IMR-90 (cell line): ENCODE data around the gene AGR3. TPM values are rescaled to one million over a fixed set of nuclear protein-coding genes. Genes with fewer than 3 reads are reported as not detected.

Experiments used
- ATAC-seq: fragments of 200-7000 bp; cut with Tn5 transposase; 2 replicates; pipeline ENCODE4 v1.9.1; 2020; ENCODE audit warnings: low read depth, mild to moderate bottlenecking, moderate library complexity
- BruUV-seq: library from RNA; stranded (reverse); fragments of 400-500 nt; replicated peaks from 2 replicates; lab custom pipeline; 2021; lab: Mats Ljungman, UMichigan
- CTCF ChIA-PET: fragments of 300-600 bp; formaldehyde crosslinking; extraction: SDS; loops from one replicate; lab custom pipeline; 2021; ENCODE audit warnings: antibody characterized with exemption; lab: Yijun Ruan, JAX
- POLR2A ChIA-PET: fragments of 300-600 bp; sonication (Branson Sonifier 250); formaldehyde crosslinking; loops from one replicate; lab custom pipeline; 2022; ENCODE audit warnings: antibody characterized with exemption; ENCODE audit not compliant: unreplicated experiment; lab: Charles Lee
- DNase-seq: peaks from one replicate; pipeline ENCODE4 v3.0.0; 2013
- H2AFZ ChIP-seq: replicated peaks from 2 replicates; pipeline ENCODE3; 2013; ENCODE audit warnings: low read length, mild to moderate bottlenecking; ENCODE audit not compliant: poor library complexity
- H2AK5ac ChIP-seq: 2 replicates; pipeline ENCODE4 v1.6.1; 2013; ENCODE audit warnings: low read depth, low read length, inconsistent platforms
- H2AK9ac ChIP-seq: replicated peaks from 2 replicates; pipeline ENCODE3; 2013; ENCODE audit warnings: mild to moderate bottlenecking, low read depth, low read length, moderate library complexity; ENCODE audit not compliant: poor library complexity
- H2BK120ac ChIP-seq: 2 replicates; pipeline ENCODE4 v1.6.1; 2013; ENCODE audit warnings: low read depth, low read length, inconsistent platforms
- H2BK15ac ChIP-seq: 3 replicates; pipeline ENCODE4 v1.6.1; 2013; ENCODE audit warnings: low read depth, low read length, inconsistent platforms
- H2BK20ac ChIP-seq: 2 replicates; pipeline ENCODE4 v1.6.1; 2013; ENCODE audit warnings: low read depth, mild to moderate bottlenecking, inconsistent platforms, low read length, moderate library complexity
- H2BK5ac ChIP-seq: 2 replicates; pipeline ENCODE4 v1.6.1; 2013; ENCODE audit warnings: mild to moderate bottlenecking, low read depth, low read length, inconsistent platforms; ENCODE audit not compliant: poor library complexity, severe bottlenecking
- H3K14ac ChIP-seq: replicated peaks from 2 replicates; pipeline ENCODE4 v1.6.1; 2013; ENCODE audit warnings: low read depth, low read length, inconsistent platforms
- H3K18ac ChIP-seq: 2 replicates; pipeline ENCODE4 v1.6.1; 2013; ENCODE audit warnings: low read depth, low read length, control low read depth
- H3K23ac ChIP-seq: 2 replicates; pipeline ENCODE4 v1.6.1; 2013; ENCODE audit warnings: low read depth, low read length, inconsistent platforms
- H3K27ac ChIP-seq: 2 replicates; pipeline ENCODE4 v1.5.1; 2013; ENCODE audit warnings: mild to moderate bottlenecking, control low read depth, low read length; ENCODE audit not compliant: insufficient read depth
- H3K27me3 ChIP-seq: 2 replicates; pipeline ENCODE4 v1.6.1; 2013; ENCODE audit warnings: low read length; ENCODE audit not compliant: control insufficient read depth, insufficient read depth
- H3K36me3 ChIP-seq: 2 replicates; pipeline ENCODE4 v1.6.1; 2013; ENCODE audit warnings: low read length, mixed read lengths; ENCODE audit not compliant: control insufficient read depth, insufficient read depth
- H3K4ac ChIP-seq: 2 replicates; pipeline ENCODE4 v1.6.1; 2013; ENCODE audit warnings: low read depth, low read length, inconsistent platforms
- H3K4me1 ChIP-seq: 2 replicates; pipeline ENCODE4 v1.6.1; 2013; ENCODE audit warnings: low read length, mixed read lengths; ENCODE audit not compliant: control insufficient read depth, insufficient read depth
- H3K4me2 ChIP-seq: 2 replicates; pipeline ENCODE4 v1.6.1; 2013; ENCODE audit warnings: low read depth, mild to moderate bottlenecking, control low read depth, low read length, moderate library complexity
- H3K4me3 ChIP-seq: 2 replicates; pipeline ENCODE4 v1.5.1; 2013; ENCODE audit warnings: low read depth, mild to moderate bottlenecking, control low read depth, low read length, moderate library complexity; ENCODE audit not compliant: insufficient read depth
- H3K56ac ChIP-seq: 2 replicates; pipeline ENCODE4 v1.6.1; 2013; ENCODE audit warnings: low read length, inconsistent platforms; ENCODE audit not compliant: insufficient read depth; ENCODE audit errors: extremely low read depth
- H3K79me1 ChIP-seq, 2 experiments: 2 replicates each; pipeline ENCODE4 v1.6.1; 2013; ENCODE audit warnings: low read length in 2 of 2, inconsistent platforms in 1 of 2, low read depth in 1 of 2
- H3K9ac ChIP-seq: 2 replicates; pipeline ENCODE4 v1.6.1; 2013; ENCODE audit warnings: low read depth, low read length, control low read depth
- H3K9me1 ChIP-seq: 2 replicates; pipeline ENCODE4 v1.6.1; 2013; ENCODE audit warnings: low read length, inconsistent platforms; ENCODE audit not compliant: insufficient read depth
- H3K9me3 ChIP-seq: 2 replicates; pipeline ENCODE4 v1.6.1; 2013; ENCODE audit warnings: low read length; ENCODE audit not compliant: control insufficient read depth, insufficient read depth
- H4K20me1 ChIP-seq: 2 replicates; pipeline ENCODE4 v1.6.1; 2013; ENCODE audit warnings: low read length, inconsistent platforms; ENCODE audit not compliant: insufficient read depth
- H4K5ac ChIP-seq: 2 replicates; pipeline ENCODE4 v1.6.1; 2013; ENCODE audit warnings: mild to moderate bottlenecking, low read depth, low read length, control low read depth
- H4K8ac ChIP-seq, 2 experiments: 2 replicates each; pipeline ENCODE4 v1.6.1; 2013; ENCODE audit warnings: low read depth in 2 of 2, low read length in 2 of 2, control low read depth in 1 of 2, inconsistent platforms in 1 of 2
- H4K91ac ChIP-seq: 2 replicates; pipeline ENCODE4 v1.6.1; 2013; ENCODE audit warnings: low read depth, low read length, inconsistent platforms; ENCODE audit not compliant: insufficient read depth
- BHLHE40 ChIP-seq: fragments of 150-350 bp; IDR thresholded peaks from 2 replicates; pipeline ENCODE4 v1.6.1; 2016; ENCODE audit warnings: mild to moderate bottlenecking, low read depth, low read length
- CEBPB ChIP-seq: IDR thresholded peaks from 2 replicates; pipeline ENCODE4 v1.6.1; 2012; ENCODE audit warnings: low read depth, low read length, improper control_type of control experiment
- CHD1 ChIP-seq: IDR thresholded peaks from 2 replicates; pipeline ENCODE4 v1.6.1; 2012; ENCODE audit warnings: low read depth, low read length, improper control_type of control experiment
- FOS ChIP-seq: fragments of 150-350 bp; IDR thresholded peaks from 2 replicates; pipeline ENCODE4 v1.6.1; 2016; ENCODE audit warnings: low read depth, low read length
- MAFK ChIP-seq: IDR thresholded peaks from 2 replicates; pipeline ENCODE4 v1.6.1; 2012; ENCODE audit warnings: low read depth, low read length, improper control_type of control experiment
- MAZ ChIP-seq: IDR thresholded peaks from 2 replicates; pipeline ENCODE4 v1.6.1; 2012; ENCODE audit warnings: low read depth, mild to moderate bottlenecking, low read length, improper control_type of control experiment, moderate library complexity, borderline replicate concordance
- MXI1 ChIP-seq: IDR thresholded peaks from 2 replicates; pipeline ENCODE4 v1.6.1; 2012; ENCODE audit warnings: low read depth, mild to moderate bottlenecking, low read length, moderate library complexity, borderline replicate concordance
- NFE2L2 ChIP-seq: fragments of 150-350 bp; IDR thresholded peaks from 2 replicates; pipeline ENCODE4 v1.6.1; 2016; ENCODE audit warnings: low read depth, mild to moderate bottlenecking, low read length
- POLR2A ChIP-seq: IDR thresholded peaks from 2 replicates; pipeline ENCODE4 v1.6.1; 2012; ENCODE audit warnings: mild to moderate bottlenecking, low read depth, low read length
- RAD21 ChIP-seq: IDR thresholded peaks from 2 replicates; pipeline ENCODE4 v1.6.1; 2012; ENCODE audit warnings: low read length, improper control_type of control experiment
- RCOR1 ChIP-seq: IDR thresholded peaks from 2 replicates; pipeline ENCODE4 v1.6.1; 2012; ENCODE audit warnings: mild to moderate bottlenecking, low read length, improper control_type of control experiment; ENCODE audit not compliant: insufficient replicate concordance
- RFX5 ChIP-seq: IDR thresholded peaks from 2 replicates; pipeline ENCODE4 v1.8.0; 2012; ENCODE audit warnings: low read depth, mild to moderate bottlenecking, low read length, moderate library complexity
- SMC3 ChIP-seq: fragments of 150-350 bp; IDR thresholded peaks from 2 replicates; pipeline ENCODE4 v1.6.1; 2016; ENCODE audit warnings: low read depth, mild to moderate bottlenecking, antibody characterized with exemption, low read length, moderate library complexity
- dilution Hi-C: fragments of 300-500 bp; cut with HindIII; formaldehyde crosslinking; loops from one replicate; pipeline ENCODE4 v1.14.3; 2018; ENCODE audit warnings: low sequenced_read_pairs; ENCODE audit not compliant: unreplicated experiment
- in situ Hi-C: fragments of 300-500 bp; cut with MboI; formaldehyde crosslinking; loops from 3 replicates; pipeline ENCODE4 v1.14.3; 2019; ENCODE audit warnings: low sequenced_read_pairs, inconsistent platforms, mixed read lengths
- intact Hi-C: fragments of 100-400 bp; cut with micrococcal nuclease; formaldehyde crosslinking; loops from 2 replicates; pipeline ENCODE4 v1.10.0; 2022
- polyA plus RNA-seq, 3 experiments: library from polyadenylated mRNA; depleted of rRNA; stranded (reverse); fragments of >200 nt; gene quantifications; 2 replicates each; pipeline ENCODE4 v1.2.3, GENCODE V29; 2012; ENCODE audit warnings: low replicate concordance in 1 of 3
- total RNA-seq: library from RNA; depleted of rRNA; stranded (reverse); fragments of >200 nt; gene quantifications from 2 replicates; pipeline ENCODE4 v1.2.3, GENCODE V29; 2012
- TF ChIP-seq, protein P1 (sequence below): fragments of 150-350 bp; IDR thresholded peaks from 2 replicates; pipeline ENCODE4 v1.6.1; 2017; ENCODE audit warnings: mild to moderate bottlenecking, antibody characterized with exemption, low read length, low read depth
- TF ChIP-seq, protein P2 (sequence below): conservative IDR thresholded peaks from 2 replicates; pipeline ENCODE4 v1.5.1; 2012; ENCODE audit warnings: mild to moderate bottlenecking, low read depth, low read length, improper control_type of control experiment

AGR3 gene
- total and polyA plus RNA-seq, 2 of the 4 experiments (the other 2 are of a cell fraction) = not detected

DNA sequence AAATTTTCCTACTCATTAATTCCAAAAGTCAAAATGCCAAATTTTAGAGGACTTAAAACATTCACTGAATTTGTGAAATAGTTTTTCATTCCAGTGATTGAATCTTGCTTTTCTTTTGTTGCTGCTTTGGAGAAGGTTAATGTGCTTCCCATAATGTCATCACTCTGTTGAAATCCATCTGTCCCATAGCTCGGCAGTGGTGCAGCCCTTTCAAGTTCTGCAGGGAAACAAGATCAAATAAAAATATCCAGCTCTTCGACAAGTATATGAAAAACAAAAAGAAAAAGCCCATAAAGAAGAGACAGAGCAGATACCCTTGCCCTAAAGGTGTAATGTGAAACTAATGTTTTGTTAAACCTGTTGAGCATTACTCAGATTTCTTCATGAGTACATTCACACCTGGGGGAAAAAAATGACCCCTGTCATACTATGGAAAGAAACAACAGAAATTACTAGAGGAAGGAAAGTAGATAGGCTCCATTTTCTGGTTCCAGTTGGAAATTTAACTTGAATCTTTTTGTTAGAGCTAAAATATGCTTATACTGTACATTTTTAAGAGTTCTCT lies 35.1 kb downstream of the AGR3 start (continued):
- TF ChIP-seq, protein P1, sequence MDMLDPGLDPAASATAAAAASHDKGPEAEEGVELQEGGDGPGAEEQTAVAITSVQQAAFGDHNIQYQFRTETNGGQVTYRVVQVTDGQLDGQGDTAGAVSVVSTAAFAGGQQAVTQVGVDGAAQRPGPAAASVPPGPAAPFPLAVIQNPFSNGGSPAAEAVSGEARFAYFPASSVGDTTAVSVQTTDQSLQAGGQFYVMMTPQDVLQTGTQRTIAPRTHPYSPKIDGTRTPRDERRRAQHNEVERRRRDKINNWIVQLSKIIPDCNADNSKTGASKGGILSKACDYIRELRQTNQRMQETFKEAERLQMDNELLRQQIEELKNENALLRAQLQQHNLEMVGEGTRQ = no peak
- no peak for TF ChIP-seq MAZ

DNA sequence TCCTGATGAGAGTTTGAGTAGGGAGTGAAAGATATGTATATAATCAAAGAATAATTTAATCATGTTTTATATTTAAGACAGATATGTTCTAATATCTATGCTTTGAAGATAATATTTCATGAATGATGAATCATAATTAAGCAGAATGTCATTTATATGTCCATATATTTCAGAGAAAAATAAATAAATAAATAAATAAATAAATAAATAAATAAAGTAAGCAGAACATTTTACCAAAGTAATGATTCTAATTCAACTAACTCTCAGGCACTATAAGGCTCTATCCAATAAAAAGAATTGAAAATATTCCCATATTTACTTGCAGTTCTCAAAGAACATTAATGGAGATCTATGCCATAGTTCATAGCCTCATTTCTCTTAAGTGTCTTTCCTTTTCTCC lies 36.0 kb downstream of the AGR3 start:
- Histone ChIP-seq H4K8ac (no peak overlapping the region), H3K27me3 (no peaks in the 10 kb centered on the region; the same call in 1 of the 2 replicates), H3K79me1 (no peaks in the 10 kb centered on the region), H3K56ac (no peak overlapping the region), H3K4me2 (no peak overlapping the region), H4K5ac (no peak overlapping the region), H4K91ac (no peak overlapping the region), H2AK5ac (no peak overlapping the region), H3K27ac (no peak overlapping the region), H3K4me3 (no peak overlapping the region), H2BK120ac (no peak overlapping the region), H3K4me1 (peaks cover 6% of the 10 kb centered on the region), H3K18ac (no peak overlapping the region), H2AK9ac (no peak overlapping the region), H3K9me1 (no peaks in the 10 kb centered on the region), H3K36me3 (no peaks in the 10 kb centered on the region), H3K9me3 (no peaks in the 10 kb centered on the region), H3K23ac (no peak overlapping the region), H3K14ac (no peak overlapping the region), H3K9ac (no peak overlapping the region), H4K20me1 (no peaks in the 10 kb centered on the region), H3K4ac (no peak overlapping the region), H2BK20ac (no peak overlapping the region), H2AFZ (no peak overlapping the region), H2BK15ac (no peak overlapping the region), H2BK5ac (no peak overlapping the region)
- ChIA-PET POLR2A (no interaction called here), CTCF (no interaction called here)
- no peak for ATAC-seq
- no TSS peak for BruUV-seq
- in situ Hi-C loops (no loop called here), intact Hi-C loops (no loop called here), dilution Hi-C loops (no loop called here)
- no peak for DNase-seq
- no peak for TF ChIP-seq MAZ
- no peak for TF ChIP-seq BHLHE40
- no peak for TF ChIP-seq RAD21
- no peak for TF ChIP-seq SMC3
- no peak for TF ChIP-seq FOS
- TF ChIP-seq NFE2L2 = no peak
- TF ChIP-seq RCOR1 = no peak
- TF ChIP-seq CHD1 = no peak
- TF ChIP-seq, protein P1 = no peak
- no peak for TF ChIP-seq POLR2A
- TF ChIP-seq MAFK = no peak
- no peak for TF ChIP-seq MXI1
- TF ChIP-seq RFX5 = no peak
- TF ChIP-seq, protein P2, sequence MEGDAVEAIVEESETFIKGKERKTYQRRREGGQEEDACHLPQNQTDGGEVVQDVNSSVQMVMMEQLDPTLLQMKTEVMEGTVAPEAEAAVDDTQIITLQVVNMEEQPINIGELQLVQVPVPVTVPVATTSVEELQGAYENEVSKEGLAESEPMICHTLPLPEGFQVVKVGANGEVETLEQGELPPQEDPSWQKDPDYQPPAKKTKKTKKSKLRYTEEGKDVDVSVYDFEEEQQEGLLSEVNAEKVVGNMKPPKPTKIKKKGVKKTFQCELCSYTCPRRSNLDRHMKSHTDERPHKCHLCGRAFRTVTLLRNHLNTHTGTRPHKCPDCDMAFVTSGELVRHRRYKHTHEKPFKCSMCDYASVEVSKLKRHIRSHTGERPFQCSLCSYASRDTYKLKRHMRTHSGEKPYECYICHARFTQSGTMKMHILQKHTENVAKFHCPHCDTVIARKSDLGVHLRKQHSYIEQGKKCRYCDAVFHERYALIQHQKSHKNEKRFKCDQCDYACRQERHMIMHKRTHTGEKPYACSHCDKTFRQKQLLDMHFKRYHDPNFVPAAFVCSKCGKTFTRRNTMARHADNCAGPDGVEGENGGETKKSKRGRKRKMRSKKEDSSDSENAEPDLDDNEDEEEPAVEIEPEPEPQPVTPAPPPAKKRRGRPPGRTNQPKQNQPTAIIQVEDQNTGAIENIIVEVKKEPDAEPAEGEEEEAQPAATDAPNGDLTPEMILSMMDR = no peak
- TF ChIP-seq CEBPB = no peak
